Heart right ventricle (tissue), 16 donors: ENCODE measurements around the gene R3HDM1. TPM values are rescaled to one million over a fixed set of nuclear protein-coding genes. Genes with fewer than 3 reads are reported as not detected.
A peak's percentile ranks its signal among the peaks of the same experiment; 100 is the strongest.

Source experiments
- ATAC-seq, 8 donors: fragments of 200-7000 bp; cut with Tn5 transposase; one replicate each; pipeline ENCODE4 v1.9.1; 2020; ENCODE audit warnings: mild to moderate bottlenecking in 8 of 8, moderate library complexity in 8 of 8, moderate number of reproducible peaks in 1 of 8
- DNase-seq, 2 donors: peaks; one replicate each; pipeline ENCODE4 v3.0.0-alpha.2; 2020
- H3K27ac ChIP-seq, 10 donors: fragments of 200-600 bp; sonication (generic) in 2 of 10; one replicate each; pipeline versions ENCODE4 v1.5.0 to v1.8.0; 2020 to 2022; ENCODE audit warnings: mild to moderate bottlenecking in 3 of 10
- H3K27me3 ChIP-seq, 7 donors: fragments of 200-600 bp; one replicate each; pipeline ENCODE4 v1.8.0; 2021 to 2022; ENCODE audit warnings: mild to moderate bottlenecking in 2 of 7
- H3K36me3 ChIP-seq, 9 donors: fragments of 200-600 bp; sonication (generic) in 1 of 9; one replicate each; pipeline versions ENCODE4 v1.5.0 to v1.8.0; 2020 to 2022; ENCODE audit warnings: mild to moderate bottlenecking in 2 of 9
- H3K4me1 ChIP-seq, 9 donors: fragments of 200-600 bp; sonication (generic) in 1 of 9; one replicate each; pipeline versions ENCODE4 v1.5.0 to v1.8.0; 2020 to 2022; ENCODE audit warnings: mild to moderate bottlenecking in 4 of 9
- H3K4me3 ChIP-seq, 10 donors: fragments of 200-600 bp; sonication (generic) in 2 of 10; one replicate each; pipeline versions ENCODE4 v1.5.0 to v1.8.0; 2020 to 2022; ENCODE audit warnings: mild to moderate bottlenecking in 7 of 10, moderate library complexity in 2 of 10
- H3K9me3 ChIP-seq, 11 donors: fragments of 200-600 bp in 10 of 11; sonication (generic) in 2 of 11; one replicate each; pipeline versions ENCODE4 v1.5.0 to v1.8.0; 2013 to 2022; ENCODE audit warnings: mild to moderate bottlenecking in 2 of 11, control low read depth in 1 of 11, moderate library complexity in 1 of 11
- CTCF ChIP-seq, 9 donors: fragments of 200-600 bp; sonication (generic) in 2 of 9; IDR thresholded peaks; one replicate each; pipeline versions ENCODE4 v1.5.0 to v1.8.0; 2021 to 2022; ENCODE audit warnings: antibody characterized with exemption in 9 of 9, mild to moderate bottlenecking in 5 of 9, moderate library complexity in 1 of 9
- WGBS, 2 donors: extraction: QIAGEN DNeasy Blood & Tissue Kit; methylation state at CpG; one replicate each; pipeline ENCODE4 v1.1.7; 2013; ENCODE audit warnings: inconsistent platforms in 1 of 2; 5-methylcytosine and 5-hydroxymethylcytosine counted together
- intact Hi-C, 10 donors: fragments of 100-400 bp; cut with DNase I; formaldehyde crosslinking; loops; one replicate each; pipeline versions ENCODE4 v1.11.1 to v1.14.2; 2022
- long read RNA-seq, 3 donors: library from polyadenylated mRNA; unstranded; transcript quantifications; one replicate each; pipeline ENCODE4 v2.0.0, GENCODE V29; 2020 to 2021
- polyA plus RNA-seq, 2 donors: library from polyadenylated mRNA; stranded (reverse); fragments of 200-250 nt; gene quantifications; one replicate each; pipeline ENCODE4 v1.2.3, GENCODE V29; 2013
- total RNA-seq, 10 donors: library from RNA; stranded (reverse); fragmentation: NEBNext Ultra II Directional in 3 of 10; extraction: Animal tissue kit (Norgen Biotek cat#: 25700) in 3 of 10; gene quantifications; one replicate each; pipeline versions ENCODE4 v1.2.1 to v1.2.4, GENCODE V29; 2021 to 2023
- donor health status: Arrhythmogenic right ventricular cardiomyopathy.
- donor health status: ischemic (EF 13 %, LVEDD 7.1; RV severe dilation, severe dysfunction).
- donor health status: healthy with polysubstance abuse.
- donor health status: DM: no; HTN: yes; CAD: no.
- donor health status: DM: no; HTN: no; CAD: no.
- donor health status: ischemic (EF 25% LVEDD 6.9; RV normal size, moderate dysfunction).
- donor health status: ischemic (EF 25% LVEDD 5.7; RV mildly dilated, moderate dysfunction).
- donor health status: healthy.
- donor health status: DM: yes; HTN: yes; CAD: no.
- donor health status: Ischemic cardiomyopathy.
- donor health status: ischemic (EF 35%, LVEDD 5.7; RV mildly dilated, moderate dysfunction).
- donor health status: nonischemic (EF 11% LVEDD 7.7; RV severe dilation, severe dysfunction).
- donor health status: DM: yes; HTN: yes; CAD: no.
- donor health status: PGD.
- donor health status: ischemic (EF 29% LVEDD 5.4; RV normal size, mild dysfunction).
- donor health status: nonischemic (EF 23%, LVEDD 6.1; RV moderate dilation, normal function).

The R3HDM1 gene
- 10 to 100 TPM; 10.7 to 22.2 (median 18.5) TPM for total RNA-seq
- polyA plus RNA-seq, result 1 to 10 TPM; 6.1 to 8.9 TPM
- long read RNA-seq, donor 1, partial matches to known transcripts, result 4 of 8 reads
- long read RNA-seq, donor 1, other reads (novel, unspliced or antisense), result 4 of 8 reads
- long read RNA-seq, donor 2, partial matches to known transcripts, result 9 of 10 reads
- long read RNA-seq, donor 2, other reads (novel, unspliced or antisense), result 1 of 10 reads
- long read RNA-seq, donor 3, partial matches to known transcripts, result 12 of 13 reads
- long read RNA-seq, donor 3, other reads (novel, unspliced or antisense), result 1 of 13 reads

GRCh38 chr2:135531231-135532197, at the start of gene R3HDM1:
R3HDM1 (plus strand) TSS chr2:135531484; CDS start chr2:135604846, 73,362 bp downstream.
- WGBS, 2 donors, result 0 to 1% methylated on average over 71 to 75 of the region's 75 CpGs
- intact Hi-C loops, result no loop called here
- peak in 4 of 9 donors; percentile 6 to 34 (median 20) for TF ChIP-seq CTCF (IDR thresholded peaks at IDR 0.05)

GRCh38 chr2:135485441-135485840, 45.8 kb upstream of the R3HDM1 start:
- 96 to 97% methylated on average over 4 of the region's 4 CpGs for WGBS, 2 donors
- peaks cover 0 to 19% (median 0%) of the 10 kb centered on the region in 9 donors for H3K36me3 ChIP-seq
- no peak overlapping the region for H3K4me3 ChIP-seq
- no peak overlapping the region for H3K27ac ChIP-seq
- no peaks in the 10 kb centered on the region for H3K27me3 ChIP-seq
- peaks cover 0 to 17% (median 0%) of the 10 kb centered on the region in 11 donors for H3K9me3 ChIP-seq
- no peak for TF ChIP-seq CTCF (IDR thresholded peaks at IDR 0.05)
- ATAC-seq, result no peak
- no peak for DNase-seq
- intact Hi-C loops, result no loop called here
- H3K4me1 ChIP-seq, result no peaks in the 10 kb centered on the region

More at GRCh38 chr2:135531231-135532197, at the start of gene R3HDM1:
- Histone ChIP-seq H3K9me3 (no peaks in the 10 kb centered on the region), H3K36me3 (no peaks in the 10 kb centered on the region), H3K4me3 (peak within 1 kb of the TSS; percentile 75 to 95 (median 86)), H3K27ac (peak within 1 kb of the TSS; percentile 77 to 96 (median 92)), H3K4me1 (peaks cover 0 to 21% (median 18%) of the 10 kb centered on the region in 9 donors), H3K27me3 (no peaks in the 10 kb centered on the region)
- ATAC-seq, result peak; percentile 95 to 99 (median 97)
- peak; percentile 93 to 100 for DNase-seq

DNA sequence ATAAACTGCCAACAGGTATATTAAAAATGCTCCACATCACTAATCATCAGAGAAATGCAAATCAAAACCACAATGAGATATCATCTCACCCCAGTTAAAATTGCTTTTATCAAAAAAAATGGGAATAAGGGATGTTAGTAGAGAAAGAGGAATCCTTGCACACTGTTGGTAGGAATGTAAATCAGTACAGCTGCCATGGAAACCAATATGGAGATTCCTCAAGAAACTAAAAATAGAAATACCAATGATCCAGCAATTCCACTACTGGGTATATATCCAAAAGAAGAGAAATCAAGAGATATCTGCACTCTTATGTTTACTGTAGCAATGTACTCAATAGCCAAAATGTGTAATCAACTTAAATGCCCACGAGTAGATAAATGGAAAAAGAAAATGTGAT, 40.9 kb upstream of the R3HDM1 start:
- TF ChIP-seq CTCF (IDR thresholded peaks at IDR 0.05), result no peak
- Histone ChIP-seq H3K27me3 (no peaks in the 10 kb centered on the region), H3K9me3 (peaks cover 0 to 17% (median 0%) of the 10 kb centered on the region in 11 donors), H3K4me1 (peaks cover 0 to 7% (median 0%) of the 10 kb centered on the region in 9 donors), H3K27ac (no peak overlapping the region), H3K4me3 (no peak overlapping the region), H3K36me3 (peaks cover 0 to 16% (median 0%) of the 10 kb centered on the region in 9 donors)
- intact Hi-C loops, result no loop called here
- WGBS, 2 donors, result 93 to 98% methylated on average over 1 of the region's 1 CpG
- no peak for ATAC-seq
- DNase-seq, result no peak

DNA sequence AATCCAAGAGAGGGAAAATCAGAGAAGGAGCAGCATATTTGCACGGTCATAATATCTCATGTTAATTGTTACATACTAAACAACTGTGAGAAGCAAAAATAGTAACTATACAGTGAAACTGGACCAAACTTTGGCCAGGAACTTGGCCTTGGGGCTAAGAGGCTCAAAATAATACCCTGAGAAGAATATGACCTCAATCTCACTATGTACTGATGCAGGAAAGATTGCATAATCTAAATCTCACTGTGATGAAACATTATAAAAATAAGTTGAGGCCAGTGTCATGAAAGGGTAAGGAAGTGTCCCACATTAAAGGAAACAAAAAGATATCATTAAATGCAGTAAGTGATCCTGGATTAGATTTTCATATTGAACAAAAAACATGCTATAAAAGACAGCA, 36.8 kb upstream of the R3HDM1 start:
- ATAC-seq, result no peak
- no peak for TF ChIP-seq CTCF (IDR thresholded peaks at IDR 0.05)
- Histone ChIP-seq H3K27me3 (no peaks in the 10 kb centered on the region), H3K27ac (no peak overlapping the region), H3K4me3 (no peak overlapping the region), H3K36me3 (peaks cover 0 to 5% (median 0%) of the 10 kb centered on the region in 9 donors), H3K9me3 (peaks cover 0 to 23% (median 14%) of the 10 kb centered on the region in 11 donors), H3K4me1 (peaks cover 0 to 7% (median 0%) of the 10 kb centered on the region in 9 donors)
- no peak for DNase-seq
- 86 to 92% methylated on average over 1 of the region's 1 CpG for WGBS, 2 donors
- intact Hi-C loops, result no loop called here
